C1 segment of cervical spinal cord (tissue), 14 donors: ENCODE results near the gene MGAM2.

Source experiments
- DNase-seq, 14 donors: peaks; one replicate each; lab custom pipeline; 2025; lab: John Stamatoyannopoulos, UW

MGAM2 gene

GRCh38 chr7:142120524-142120923 lies 9.0 kb downstream of the MGAM2 start:
- DNase-seq: no peak

DNA sequence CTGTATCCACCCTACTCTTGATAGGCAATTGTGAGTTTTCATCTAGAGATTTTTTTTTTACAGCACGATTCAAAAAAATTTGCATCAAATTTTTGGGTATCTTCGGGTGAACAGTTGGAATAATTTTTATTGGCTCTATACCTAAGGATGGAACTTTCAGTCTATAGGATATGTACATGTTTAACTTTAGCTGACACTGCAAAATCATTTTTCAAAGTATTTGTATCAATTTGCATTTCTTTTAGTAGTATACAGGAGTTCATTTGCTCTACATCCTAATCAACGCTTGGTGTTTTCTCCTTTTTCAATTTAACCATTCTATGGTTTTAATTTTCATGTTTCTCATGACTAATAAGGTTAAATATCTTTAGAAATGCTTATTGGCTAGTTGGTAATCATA lies 11.7 kb downstream of the MGAM2 start:
- no peak for DNase-seq

GRCh38 chr7:142125256-142125955 lies 13.9 kb downstream of the MGAM2 start:
- no peak for DNase-seq

DNA sequence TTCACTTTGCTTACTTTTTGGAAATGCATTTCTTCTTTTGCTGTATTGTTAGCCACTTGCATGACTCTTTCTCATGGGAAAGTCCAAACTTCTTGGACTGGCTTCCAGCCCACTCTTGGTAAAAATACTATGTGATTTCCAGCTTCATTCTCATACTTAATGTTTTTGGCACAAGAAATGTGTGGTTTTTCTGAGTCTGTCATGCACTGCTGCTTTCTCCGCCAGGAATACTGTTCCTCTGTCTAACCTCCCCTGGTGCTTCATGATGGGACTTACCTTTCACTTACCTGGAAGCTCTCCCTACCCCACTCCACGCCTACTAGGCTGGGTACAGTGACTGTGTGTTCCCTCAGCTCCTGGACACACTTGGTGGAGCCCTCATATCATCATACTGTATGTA lies 18.7 kb downstream of the MGAM2 start:
- DNase-seq: no peak

DNA sequence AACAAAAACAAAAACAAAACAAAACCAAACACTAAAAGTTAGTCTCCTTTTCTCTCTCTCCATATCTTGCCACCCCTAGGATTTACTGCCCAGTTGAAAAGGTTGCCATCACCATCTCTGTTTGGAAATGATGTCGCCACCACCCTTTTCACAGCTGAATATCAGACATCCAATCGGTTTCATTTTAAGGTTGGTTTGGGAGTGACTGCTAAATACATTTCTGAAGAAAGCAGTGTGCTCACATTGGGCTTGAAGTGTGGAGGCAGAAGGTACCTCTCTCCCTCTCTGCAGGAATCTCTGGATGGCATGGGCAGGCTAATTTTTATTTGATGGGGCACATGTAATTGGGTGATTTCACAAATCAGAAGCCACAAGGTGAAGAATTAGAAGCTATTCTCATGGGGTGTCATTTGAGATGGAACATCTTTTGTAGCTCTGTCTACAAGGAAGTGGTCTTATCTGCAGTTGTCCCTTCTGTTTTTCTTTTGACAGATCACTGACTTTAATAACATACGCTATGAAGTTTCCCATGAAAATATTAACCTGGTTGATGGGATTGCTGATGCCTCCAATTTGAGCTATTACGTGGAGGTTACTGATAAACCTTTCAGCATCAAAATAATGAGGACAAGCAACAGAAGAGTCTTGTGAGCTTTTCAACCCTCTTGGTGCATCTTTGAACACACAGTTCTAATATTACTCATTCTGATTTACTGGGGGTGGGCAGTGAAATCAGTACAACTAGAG lies 20.1 kb downstream of the MGAM2 start:
- no peak for DNase-seq

- no peak for DNase-seq
These were observed 22.2 kb downstream of the MGAM2 start for GRCh38 chr7:142133731-142134148.

DNA sequence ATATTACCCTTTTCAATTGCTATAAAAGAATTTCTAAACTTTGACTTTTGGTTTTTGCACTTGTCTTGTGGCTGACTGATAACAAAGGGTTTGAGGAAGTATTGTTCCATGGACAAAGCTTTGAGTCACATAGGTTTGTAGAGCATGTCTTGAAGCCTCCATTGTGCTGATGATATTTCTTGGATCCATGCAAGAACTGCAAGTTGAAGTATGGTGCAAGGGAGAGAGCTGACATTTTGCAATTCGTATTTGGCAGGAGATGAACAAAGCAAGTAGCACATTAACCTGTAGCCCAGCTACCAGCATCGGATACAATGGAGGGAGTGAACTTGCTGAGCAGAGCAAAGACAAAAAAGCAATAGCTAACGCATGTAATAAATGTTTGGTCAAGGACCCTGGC lies 23.4 kb downstream of the MGAM2 start:
- no peak for DNase-seq

DNA sequence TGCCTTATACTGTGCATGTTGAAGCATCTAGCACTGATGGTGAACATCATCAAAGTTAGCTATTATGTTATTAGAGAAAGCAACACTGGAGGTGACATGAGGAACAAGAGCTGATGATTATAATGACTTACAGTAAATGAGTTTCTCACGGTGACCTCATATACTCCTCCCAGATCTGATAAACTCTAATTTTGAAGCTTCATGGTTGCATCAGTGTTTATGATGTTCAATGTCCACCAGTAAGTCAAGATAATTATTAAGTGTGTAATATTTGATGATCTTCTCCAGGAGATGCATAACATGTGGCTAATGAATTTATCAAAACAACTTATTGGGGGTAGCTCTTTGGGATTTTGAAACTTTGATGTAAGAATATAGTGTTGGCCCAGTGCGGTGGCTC lies 27.5 kb downstream of the MGAM2 start:
- no peak for DNase-seq

DNA sequence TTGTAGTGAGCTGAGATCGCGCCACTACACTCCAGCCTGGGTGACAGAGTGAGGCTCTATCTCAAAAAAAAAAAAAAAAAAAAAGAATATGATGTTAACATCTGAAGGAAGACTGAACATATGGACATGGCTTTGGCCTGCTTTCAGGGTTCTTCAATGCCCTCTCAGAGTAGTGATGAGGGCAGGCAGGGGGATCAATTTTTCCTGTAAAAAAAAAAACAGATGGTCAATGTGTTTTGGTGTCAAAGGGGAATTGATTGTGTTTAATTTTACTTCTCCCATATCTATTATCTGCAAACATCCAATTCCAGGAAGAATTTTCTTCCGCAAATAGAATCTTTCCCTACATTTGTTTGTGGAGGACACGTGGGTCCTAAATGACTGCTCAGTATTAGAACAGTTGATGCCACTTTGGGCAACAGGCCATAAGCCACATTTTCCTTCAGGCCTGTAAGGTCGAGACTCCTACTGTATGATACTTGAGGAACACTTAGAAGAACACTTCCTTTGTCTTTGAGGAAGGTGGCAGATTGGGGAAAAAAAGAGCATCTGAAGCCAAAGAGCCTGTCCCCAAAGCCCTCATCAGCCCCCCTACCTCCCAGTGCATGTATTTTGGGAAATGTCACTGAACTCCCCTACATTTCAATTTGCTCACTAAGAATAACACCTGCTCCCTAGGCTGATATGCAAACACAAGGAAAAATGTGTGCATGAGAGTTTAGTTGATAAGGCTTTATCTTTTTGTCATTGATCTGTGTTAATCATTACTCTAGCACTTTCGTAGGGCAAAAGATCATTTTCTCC lies 28.3 kb downstream of the MGAM2 start:
- DNase-seq: no peak

DNA sequence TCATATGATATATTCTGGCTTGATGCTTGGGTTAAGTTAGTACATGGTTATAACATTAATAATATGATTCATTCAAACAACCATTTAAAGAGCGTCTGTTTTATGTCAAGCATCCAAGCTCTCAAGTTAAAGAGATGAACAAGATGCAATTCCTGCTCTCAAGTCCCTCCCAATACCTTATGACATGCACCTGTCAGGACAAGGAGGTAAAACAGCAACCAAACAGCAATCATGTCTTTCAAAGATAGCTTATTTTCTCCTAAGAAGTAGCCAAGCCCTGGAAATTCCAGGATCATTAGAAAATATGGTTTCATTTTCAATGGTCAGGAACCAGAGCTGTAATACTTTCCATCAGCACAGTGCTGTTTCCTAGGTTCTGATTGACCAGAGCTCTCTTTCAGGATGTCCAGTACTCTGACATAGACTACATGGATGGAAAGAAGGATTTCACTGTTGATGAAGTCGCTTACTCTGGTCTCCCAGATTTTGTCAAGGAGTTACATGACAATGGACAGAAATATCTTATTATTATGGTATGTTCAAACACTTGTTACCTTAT lies 29.0 kb downstream of the MGAM2 start:
- DNase-seq: no peak

DNA sequence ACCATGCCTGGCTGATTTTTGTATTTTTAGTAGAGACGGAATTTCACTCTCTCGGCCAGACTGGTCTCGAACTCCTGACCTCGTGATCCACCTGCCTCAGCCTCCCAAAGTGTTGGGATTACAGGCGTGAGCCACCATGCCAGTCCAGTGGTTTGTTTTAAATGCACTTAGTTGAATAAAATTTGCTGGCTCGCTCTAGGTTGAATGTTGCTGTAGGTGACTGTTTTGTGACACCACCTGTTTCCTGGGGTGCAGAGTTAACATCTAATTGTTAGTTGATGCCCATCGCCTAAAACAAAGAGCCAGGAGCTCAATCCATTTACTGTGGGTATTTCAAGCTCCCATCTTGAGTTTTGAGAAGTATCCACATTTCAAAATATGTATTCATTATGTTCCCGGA lies 31.2 kb downstream of the MGAM2 start:
- DNase-seq: no peak

DNA sequence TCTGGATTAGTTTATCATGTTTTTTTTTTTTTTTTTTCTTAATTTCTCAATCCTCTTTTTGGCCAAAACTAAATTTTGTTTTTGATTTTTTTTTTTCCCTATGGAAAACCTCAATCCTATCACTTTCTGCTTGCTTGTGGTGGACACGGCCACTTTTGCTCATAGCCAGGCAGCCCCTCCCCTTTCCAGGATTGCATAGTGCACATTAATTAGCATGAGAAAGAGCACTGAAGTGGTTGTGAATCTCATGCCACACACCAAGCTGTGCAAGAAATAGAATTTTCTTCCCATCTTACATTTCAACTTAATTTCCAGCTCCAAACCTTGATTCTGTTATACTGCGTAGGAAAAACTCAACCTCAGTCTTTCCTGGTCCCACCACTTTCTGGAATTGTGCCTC lies 34.6 kb downstream of the MGAM2 start:
- no peak for DNase-seq

GRCh38 chr7:142150356-142150755 lies 38.8 kb downstream of the MGAM2 start:
- DNase-seq: no peak

GRCh38 chr7:142150869-142151268 lies 39.4 kb downstream of the MGAM2 start:
- no peak for DNase-seq

DNA sequence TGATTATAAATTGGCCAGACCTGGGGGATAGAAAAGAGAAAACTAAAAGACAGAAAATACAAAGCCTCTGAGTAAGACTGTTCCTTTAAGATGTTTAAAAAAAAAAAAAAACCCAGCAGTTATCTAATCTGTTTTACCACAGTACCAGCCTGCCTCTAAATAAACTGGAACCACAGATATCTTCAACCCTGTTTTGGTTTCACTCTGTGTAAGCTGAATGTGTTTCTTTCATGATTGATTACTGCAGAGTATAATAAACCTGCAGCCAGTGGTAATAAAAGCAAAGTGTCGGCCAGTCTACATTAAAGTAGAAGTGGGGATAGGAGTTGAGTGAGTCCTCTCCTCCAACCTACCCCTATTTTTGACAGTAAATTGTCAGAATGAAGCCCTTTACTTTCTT lies 40.6 kb downstream of the MGAM2 start:
- no peak for DNase-seq

DNA sequence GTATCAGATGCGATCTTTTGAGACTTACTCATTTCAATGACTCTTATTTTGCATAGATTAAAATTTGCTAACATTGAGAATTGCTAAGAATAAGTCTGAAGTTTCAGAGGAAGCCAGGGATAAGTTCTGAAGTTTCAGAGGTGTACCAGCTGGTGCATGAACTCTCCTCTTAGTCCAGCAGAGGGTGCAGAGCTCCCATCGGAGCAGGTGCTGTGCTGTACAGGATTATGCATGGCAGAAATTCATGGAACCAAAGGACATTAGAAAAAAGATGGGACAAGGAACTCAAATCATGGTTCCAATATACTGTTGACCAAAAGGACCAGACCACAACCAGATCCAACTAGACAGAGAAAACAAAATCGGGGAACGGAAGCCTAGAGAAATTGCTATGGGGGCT lies 41.9 kb downstream of the MGAM2 start:
- no peak for DNase-seq

DNA sequence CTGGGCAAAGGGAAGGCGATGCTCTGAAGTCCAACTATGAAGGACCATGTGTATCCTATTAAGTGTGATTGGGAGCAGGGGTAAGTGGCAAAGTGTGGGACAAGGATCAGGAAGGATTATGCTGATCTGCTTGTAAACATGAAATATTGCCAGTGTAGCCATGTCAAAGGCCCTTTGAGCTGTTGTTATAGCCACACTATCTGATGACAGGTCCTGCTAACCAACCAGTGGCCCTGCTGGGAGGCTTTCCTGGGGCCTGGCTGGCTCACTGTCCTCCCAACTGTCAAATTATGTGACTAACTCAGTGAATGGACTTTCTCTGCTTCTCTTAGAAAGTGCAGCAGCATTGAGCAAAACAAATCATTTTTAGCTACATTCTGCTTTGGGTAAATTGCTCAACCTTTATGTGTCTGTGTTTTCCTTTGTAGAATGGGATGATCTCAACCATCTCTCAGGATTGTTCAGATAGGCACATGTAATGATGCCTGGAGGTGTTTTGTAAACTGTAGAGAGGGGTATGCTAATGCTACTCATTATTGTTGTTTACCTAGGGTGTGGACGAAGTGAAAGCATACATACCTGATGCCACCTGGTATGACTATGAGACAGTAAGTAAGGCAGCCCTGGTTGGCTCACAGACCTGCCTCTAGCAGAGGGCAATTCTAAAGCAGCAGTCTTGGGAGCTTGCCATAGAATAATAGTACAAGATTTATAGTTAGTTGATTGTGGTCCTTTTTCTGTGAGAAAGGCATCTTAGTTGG lies 47.4 kb downstream of the MGAM2 start:
- no peak for DNase-seq

GRCh38 chr7:142161921-142162320 lies 50.4 kb downstream of the MGAM2 start:
- DNase-seq: no peak

DNA sequence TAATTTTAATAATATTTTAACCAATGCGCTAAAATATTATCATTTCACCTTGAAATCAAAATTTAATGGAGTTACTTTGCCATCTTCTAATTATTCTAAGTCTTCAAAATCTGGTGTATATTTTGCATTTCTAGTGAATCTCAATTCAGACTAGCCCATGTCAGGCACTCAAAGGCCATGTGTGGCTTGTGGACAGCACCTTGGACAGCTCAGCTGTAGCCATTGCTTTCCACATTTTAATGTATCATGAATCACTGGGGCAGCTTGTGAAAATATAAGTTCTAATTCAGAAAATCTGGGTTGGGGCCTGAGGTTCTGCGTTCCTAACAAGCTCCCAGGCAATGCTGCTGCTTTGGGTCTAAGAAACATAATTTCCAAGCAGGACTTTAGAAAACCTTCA lies 57.2 kb downstream of the MGAM2 start:
- no peak for DNase-seq

DNA sequence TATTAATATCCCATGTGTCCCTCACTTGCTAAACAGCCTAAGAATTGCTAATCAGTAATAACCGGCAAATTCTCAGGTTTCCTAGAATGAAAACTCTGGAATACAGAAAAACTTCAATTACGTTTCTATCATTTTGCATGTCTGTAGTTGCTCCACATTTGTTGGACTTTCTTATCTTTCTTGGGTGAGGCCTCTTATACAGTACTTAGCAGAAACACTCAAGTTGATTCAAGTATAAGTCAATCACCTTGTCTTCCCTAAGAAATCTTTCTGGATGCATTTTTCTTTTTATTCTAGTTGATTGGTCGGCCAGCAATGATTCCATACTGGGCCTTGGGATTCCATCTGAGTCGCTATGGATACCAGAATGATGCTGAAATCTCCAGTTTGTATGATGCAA lies 61.4 kb downstream of the MGAM2 start:
- DNase-seq: no peak

- DNase-seq: no peak
These were observed 62.9 kb downstream of the MGAM2 start for GRCh38 chr7:142174441-142174840.

DNA sequence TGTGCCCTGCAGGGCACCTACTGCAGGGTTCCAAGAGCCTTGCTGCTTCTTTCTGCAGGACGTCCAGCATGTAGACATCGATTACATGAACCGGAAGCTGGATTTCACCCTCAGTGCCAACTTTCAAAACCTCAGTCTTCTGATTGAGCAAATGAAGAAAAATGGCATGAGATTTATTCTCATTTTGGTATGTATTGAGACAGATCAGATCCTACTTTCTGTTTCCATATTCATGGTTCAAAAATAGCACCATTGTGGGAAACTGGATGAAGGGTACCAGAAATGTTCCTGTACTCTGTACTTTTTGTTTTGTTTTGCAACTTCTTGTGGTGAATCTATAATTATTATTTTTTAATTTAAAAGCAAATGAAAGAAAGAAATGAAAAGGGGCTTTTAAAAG lies 64.1 kb downstream of the MGAM2 start:
- DNase-seq: no peak
